K562 (cell line): ENCODE data around the gene STAT6. TPM values are rescaled to one million over a fixed set of nuclear protein-coding genes. Genes with fewer than 3 reads are reported as not detected.
A peak's percentile ranks its signal among the peaks of the same experiment; 100 is the strongest.

Source experiments
- ATF6 ChIP-seq: sonication (generic); formaldehyde crosslinking; IDR thresholded peaks from 2 replicates; pipeline ENCODE4 v1.4.0; 2020; ENCODE audit warnings: mild to moderate bottlenecking, missing genetic modification reagents
- C11orf30 ChIP-seq: fragments of 450-650 bp; IDR thresholded peaks from 2 replicates; pipeline ENCODE4 v1.6.1; 2016; ENCODE audit warnings: low read depth, mild to moderate bottlenecking
- CGGBP1 ChIP-seq: fragments of 250-450 bp; sonication (Bioruptor Pico); IDR thresholded peaks from 2 replicates; pipeline ENCODE4 v1.9.0; 2021; ENCODE audit warnings: mild to moderate bottlenecking
- EZH2 ChIP-seq: IDR thresholded peaks from 2 replicates; pipeline ENCODE4 v1.6.1; 2012; ENCODE audit warnings: low read depth, mild to moderate bottlenecking, inconsistent platforms, low read length, borderline replicate concordance
- FOXK1 ChIP-seq: sonication (generic); formaldehyde crosslinking; IDR thresholded peaks from 2 replicates; pipeline ENCODE4 v1.8.0; 2022; ENCODE audit warnings: missing genetic modification reagents, mild to moderate bottlenecking, borderline replicate concordance
- HDAC6 ChIP-seq: IDR thresholded peaks from 2 replicates; pipeline ENCODE4 v1.6.1; 2012; ENCODE audit warnings: low read depth, mild to moderate bottlenecking, control low read depth, inconsistent platforms, low read length, moderate library complexity
- IRF1 ChIP-seq: sonication (generic); formaldehyde crosslinking; IDR thresholded peaks from 2 replicates; pipeline ENCODE4 v1.8.0; 2022; ENCODE audit warnings: missing genetic modification reagents, mild to moderate bottlenecking, borderline replicate concordance
- PRMT5 ChIP-seq: sonication (generic); formaldehyde crosslinking; IDR thresholded peaks from 2 replicates; pipeline ENCODE4 v1.5.0; 2020; ENCODE audit warnings: missing genetic modification reagents
- RBM14 ChIP-seq: fragments of 200-400 bp; formaldehyde crosslinking; IDR thresholded peaks from 2 replicates; pipeline ENCODE4 v1.6.1; 2018; ENCODE audit warnings: low read depth, mild to moderate bottlenecking, low read length, moderate library complexity, borderline replicate concordance; ENCODE audit not compliant: insufficient read depth
- RFX7 ChIP-seq: fragments of 250-450 bp; sonication (Bioruptor Pico); IDR thresholded peaks from 2 replicates; pipeline ENCODE4 v1.5.1; 2021; ENCODE audit warnings: mild to moderate bottlenecking
- SIX5 ChIP-seq, 2 experiments: IDR thresholded peaks; 2 replicates each; pipeline ENCODE4 v1.6.1; 2011; ENCODE audit warnings: low read length in 2 of 2, borderline replicate concordance in 1 of 2, low read depth in 1 of 2, mild to moderate bottlenecking in 1 of 2, moderate library complexity in 1 of 2; ENCODE audit not compliant: insufficient read depth in 1 of 2
- ZBTB8A ChIP-seq: fragments of 450-650 bp; IDR thresholded peaks from 2 replicates; pipeline ENCODE4 v1.6.1; 2018; ENCODE audit warnings: mild to moderate bottlenecking, moderate library complexity; ENCODE audit not compliant: partially characterized antibody
- ZFP36 ChIP-seq: fragments of 150-350 bp; IDR thresholded peaks from 2 replicates; pipeline ENCODE4 v1.6.1; 2018; ENCODE audit warnings: low read length, low read depth; ENCODE audit not compliant: partially characterized antibody
- ZNF316 ChIP-seq: fragments of 450-650 bp; IDR thresholded peaks from 2 replicates; pipeline ENCODE4 v1.6.1; 2016
- ZNF436 ChIP-seq: fragments of 250-450, 450-650 bp; sonication (Bioruptor Pico); formaldehyde crosslinking; IDR thresholded peaks from 2 replicates; pipeline ENCODE4 v1.7.0; 2020; ENCODE audit warnings: mild to moderate bottlenecking
- ZNF444 ChIP-seq: fragments of 250-450 bp; sonication (Bioruptor Pico); IDR thresholded peaks from 2 replicates; pipeline ENCODE4 v1.4.0; 2020; ENCODE audit warnings: mild to moderate bottlenecking, moderate library complexity
- ZNF639 ChIP-seq, 2 experiments: fragments of 200-800 bp in 1 of 2; sonication (Bioruptor generic) in 1 of 2; sonication (generic) in 1 of 2; formaldehyde crosslinking in 1 of 2; IDR thresholded peaks in 1 of 2; conservative IDR thresholded peaks in 1 of 2; 2 replicates each; pipeline versions ENCODE4 v1.5.0 to v1.6.1; 2016 to 2020; ENCODE audit warnings: missing compliant biosample characterization in 1 of 2, missing genetic modification characterization in 1 of 2, missing genetic modification reagents in 1 of 2
- polyA plus RNA-seq, 8 experiments: library from polyadenylated mRNA; depleted of rRNA in 4 of 8; stranded (reverse) in 5 of 8; unstranded in 3 of 8; fragments of >200 nt; fragmentation: Nextera tagmentation in 2 of 8; fragmentation: Illumina TruSeq in 1 of 8; extraction: Ambion mirVana in 2 of 8; extraction: Trizol in 1 of 8; gene quantifications; 2 replicates each; pipeline versions ENCODE4 v1.2.1 to v1.2.3, GENCODE V29; 2011 to 2014; ENCODE audit warnings: inconsistent platforms in 1 of 8, missing spikeins in 1 of 8
- total RNA-seq, 7 experiments: library from RNA; depleted of rRNA in 6 of 7; stranded (reverse); fragments of >200 nt in 6 of 7; fragmentation: Illumina TruSeq in 2 of 7; extraction: Trizol in 2 of 7; gene quantifications; 2 replicates each; pipeline versions ENCODE4 v1.2.1 to v1.2.3, GENCODE V29; 2011 to 2021; ENCODE audit warnings: low replicate concordance in 1 of 7
- TF ChIP-seq, protein P1 (sequence below): sonication (generic); formaldehyde crosslinking; IDR thresholded peaks from 2 replicates; pipeline ENCODE4 v1.8.0; 2023; ENCODE audit warnings: mild to moderate bottlenecking, missing genetic modification reagents

The STAT6 gene
- total and polyA plus RNA-seq, 9 of the 15 experiments (the other 6 are each of a cell fraction or from before 2014, with no cell fraction given): 2.4 to 49.5 (median 26.5) TPM

DNA sequence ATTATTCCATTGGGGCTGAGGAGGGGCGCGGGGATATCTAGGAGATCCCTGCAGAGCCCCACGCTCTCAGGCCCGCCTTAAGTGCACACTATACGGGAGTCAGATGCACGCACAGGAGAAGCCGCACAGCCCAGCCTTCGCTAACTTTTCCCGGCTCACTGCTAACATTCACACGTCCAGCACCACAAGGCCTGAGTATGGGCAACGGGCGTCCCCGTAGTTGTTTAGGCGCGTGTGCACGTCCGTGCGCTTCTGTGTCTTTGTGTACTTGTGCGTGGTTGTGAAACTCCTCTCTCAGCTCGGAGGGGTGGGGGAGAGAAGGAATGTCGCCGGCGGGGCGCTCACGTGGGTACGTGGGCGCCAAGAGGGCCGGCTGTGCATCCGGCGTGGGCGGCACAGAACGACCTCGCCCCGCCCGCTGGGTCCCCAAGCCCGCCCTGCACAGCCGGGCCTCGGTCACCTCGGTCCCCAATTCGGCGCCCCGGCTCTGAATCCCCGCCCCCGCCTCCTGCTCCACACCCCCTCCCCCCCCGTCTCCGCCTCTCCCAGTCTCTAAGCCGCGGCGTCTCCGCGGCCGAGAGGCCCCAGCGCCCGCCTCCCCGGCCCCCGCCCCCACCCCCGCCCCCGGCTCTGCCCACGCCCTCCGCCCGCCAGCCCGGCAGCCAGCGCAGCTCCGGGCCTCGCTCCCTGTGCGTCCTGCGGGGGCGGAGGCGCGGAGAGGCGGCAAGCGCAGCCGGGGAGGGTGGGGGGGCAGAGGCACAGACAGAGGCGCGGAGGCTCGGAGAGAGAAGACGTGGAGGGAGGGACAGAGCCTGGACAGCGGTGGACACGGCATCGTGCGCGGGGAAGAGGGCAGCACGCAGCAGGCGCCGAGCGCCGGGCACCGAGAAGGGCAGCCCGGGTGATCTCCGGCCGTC lies 22.6 kb downstream of the STAT6 start, which contains the start of gene NAB2 (continued):
- TF ChIP-seq RFX7 (CRISPR knock-in tag) (no peak), ZNF316 (no peak), C11orf30 (no peak), ZNF639 (CRISPR knock-in tag; conservative IDR thresholded peaks at IDR 0.05 in 1 of 2, IDR thresholded peaks at IDR 0.05 in 1 of 2) (peak in 1 of 2 experiments; percentile 82; a peak in 2 of 4 replicates), IRF1 (CRISPR knock-in tag) (no peak), ZNF436 (CRISPR knock-in tag) (no peak), ZNF444 (CRISPR knock-in tag) (no peak), EZH2 (no peak), ZBTB8A (no peak), HDAC6 (no peak), ZFP36 (no peak), CGGBP1 (CRISPR knock-in tag) (no peak), ATF6 (no peak), FOXK1 (no peak), SIX5 (IDR thresholded peaks at IDR 0.05; ENCODE audit: borderline replicate concordance in 1 of 2, insufficient read depth in 1 of 2, low read depth in 1 of 2, low read length in 2 of 2) (no peak), PRMT5 (CRISPR knock-in tag) (no peak), RBM14 (no peak)
- TF ChIP-seq, protein P1, sequence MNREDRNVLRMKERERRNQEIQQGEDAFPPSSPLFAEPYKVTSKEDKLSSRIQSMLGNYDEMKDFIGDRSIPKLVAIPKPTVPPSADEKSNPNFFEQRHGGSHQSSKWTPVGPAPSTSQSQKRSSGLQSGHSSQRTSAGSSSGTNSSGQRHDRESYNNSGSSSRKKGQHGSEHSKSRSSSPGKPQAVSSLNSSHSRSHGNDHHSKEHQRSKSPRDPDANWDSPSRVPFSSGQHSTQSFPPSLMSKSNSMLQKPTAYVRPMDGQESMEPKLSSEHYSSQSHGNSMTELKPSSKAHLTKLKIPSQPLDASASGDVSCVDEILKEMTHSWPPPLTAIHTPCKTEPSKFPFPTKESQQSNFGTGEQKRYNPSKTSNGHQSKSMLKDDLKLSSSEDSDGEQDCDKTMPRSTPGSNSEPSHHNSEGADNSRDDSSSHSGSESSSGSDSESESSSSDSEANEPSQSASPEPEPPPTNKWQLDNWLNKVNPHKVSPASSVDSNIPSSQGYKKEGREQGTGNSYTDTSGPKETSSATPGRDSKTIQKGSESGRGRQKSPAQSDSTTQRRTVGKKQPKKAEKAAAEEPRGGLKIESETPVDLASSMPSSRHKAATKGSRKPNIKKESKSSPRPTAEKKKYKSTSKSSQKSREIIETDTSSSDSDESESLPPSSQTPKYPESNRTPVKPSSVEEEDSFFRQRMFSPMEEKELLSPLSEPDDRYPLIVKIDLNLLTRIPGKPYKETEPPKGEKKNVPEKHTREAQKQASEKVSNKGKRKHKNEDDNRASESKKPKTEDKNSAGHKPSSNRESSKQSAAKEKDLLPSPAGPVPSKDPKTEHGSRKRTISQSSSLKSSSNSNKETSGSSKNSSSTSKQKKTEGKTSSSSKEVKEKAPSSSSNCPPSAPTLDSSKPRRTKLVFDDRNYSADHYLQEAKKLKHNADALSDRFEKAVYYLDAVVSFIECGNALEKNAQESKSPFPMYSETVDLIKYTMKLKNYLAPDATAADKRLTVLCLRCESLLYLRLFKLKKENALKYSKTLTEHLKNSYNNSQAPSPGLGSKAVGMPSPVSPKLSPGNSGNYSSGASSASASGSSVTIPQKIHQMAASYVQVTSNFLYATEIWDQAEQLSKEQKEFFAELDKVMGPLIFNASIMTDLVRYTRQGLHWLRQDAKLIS: no peak
